NCI-H69 (cell line): ENCODE results near the gene MED7.

Experiments used
- DNase-seq: peaks from one replicate; lab custom pipeline; 2025; lab: John Stamatoyannopoulos, UW

Gene MED7

GRCh38 chr5:157162919-157163510, 20.4 kb upstream of the MED7 start:
- DNase-seq, result no peak

- no peak for DNase-seq
These were observed 19.3 kb upstream of the MED7 start for GRCh38 chr5:157161996-157162395.

- DNase-seq, result no peak
These were observed 17.3 kb upstream of the MED7 start for GRCh38 chr5:157160001-157160400.

GRCh38 chr5:157159209-157159751, 16.6 kb upstream of the MED7 start:
- no peak for DNase-seq

- no peak for DNase-seq
These were observed 14.7 kb upstream of the MED7 start for GRCh38 chr5:157157293-157157891.

GRCh38 chr5:157155297-157155696, 12.6 kb upstream of the MED7 start:
- no peak for DNase-seq

- no peak for DNase-seq
These were observed 8.3 kb upstream of the MED7 start for GRCh38 chr5:157150995-157151394.

- DNase-seq, result peak; percentile 70
These were observed 6.3 kb upstream of the MED7 start for GRCh38 chr5:157148734-157149615.

GRCh38 chr5:157143127-157143971, 684 bp upstream of the MED7 start:
- DNase-seq, result peak; percentile 86

GRCh38 chr5:157137691-157138090, 5.0 kb downstream of the MED7 start:
- DNase-seq, result no peak

- DNase-seq, result no peak
These were observed 10.4 kb downstream of the MED7 start for GRCh38 chr5:157132281-157132612.

GRCh38 chr5:157130925-157131324, 11.7 kb downstream of the MED7 start:
- DNase-seq, result peak; percentile 32

GRCh38 chr5:157121709-157122108, 21.0 kb downstream of the MED7 start:
- no peak for DNase-seq

GRCh38 chr5:157120102-157120501, 22.6 kb downstream of the MED7 start:
- DNase-seq, result no peak

- DNase-seq, result no peak
These were observed 26.1 kb downstream of the MED7 start for GRCh38 chr5:157116483-157116954.

- no peak for DNase-seq
These were observed 27.2 kb downstream of the MED7 start for GRCh38 chr5:157115502-157115901.

GRCh38 chr5:157115012-157115411, 27.7 kb downstream of the MED7 start:
- no peak for DNase-seq

GRCh38 chr5:157113002-157113401, 29.7 kb downstream of the MED7 start:
- no peak for DNase-seq

GRCh38 chr5:157109744-157110143, 32.9 kb downstream of the MED7 start:
- DNase-seq, result no peak

GRCh38 chr5:157108976-157109375, 33.7 kb downstream of the MED7 start, which contains the start of gene HAVCR2:
Gene HAVCR2 (minus strand): TSS chr5:157109044. CDS start chr5:157108983, 61 bp downstream.
- no peak for DNase-seq

- DNase-seq, result no peak
These were observed 35.2 kb downstream of the MED7 start for GRCh38 chr5:157107508-157107907.
